LNCaP clone FGC (cell line): Measurements from ENCODE around the gene ELF4.

Experiments
- DNase-seq: peaks from one replicate; pipeline ENCODE4 v3.0.0-alpha.2; 2011; ENCODE audit warnings: low read depth
- H3K4me3 ChIP-seq: 2 replicates; pipeline ENCODE4 v1.5.1; 2011; ENCODE audit warnings: mild to moderate bottlenecking, low read depth, low read length, control low read depth
- CTCF ChIP-seq: IDR thresholded peaks from 2 replicates; pipeline ENCODE4 v1.5.1; 2012; ENCODE audit warnings: mild to moderate bottlenecking; ENCODE audit not compliant: control insufficient read depth, insufficient read depth; ENCODE audit errors: extremely low read depth

The ELF4 gene

DNA sequence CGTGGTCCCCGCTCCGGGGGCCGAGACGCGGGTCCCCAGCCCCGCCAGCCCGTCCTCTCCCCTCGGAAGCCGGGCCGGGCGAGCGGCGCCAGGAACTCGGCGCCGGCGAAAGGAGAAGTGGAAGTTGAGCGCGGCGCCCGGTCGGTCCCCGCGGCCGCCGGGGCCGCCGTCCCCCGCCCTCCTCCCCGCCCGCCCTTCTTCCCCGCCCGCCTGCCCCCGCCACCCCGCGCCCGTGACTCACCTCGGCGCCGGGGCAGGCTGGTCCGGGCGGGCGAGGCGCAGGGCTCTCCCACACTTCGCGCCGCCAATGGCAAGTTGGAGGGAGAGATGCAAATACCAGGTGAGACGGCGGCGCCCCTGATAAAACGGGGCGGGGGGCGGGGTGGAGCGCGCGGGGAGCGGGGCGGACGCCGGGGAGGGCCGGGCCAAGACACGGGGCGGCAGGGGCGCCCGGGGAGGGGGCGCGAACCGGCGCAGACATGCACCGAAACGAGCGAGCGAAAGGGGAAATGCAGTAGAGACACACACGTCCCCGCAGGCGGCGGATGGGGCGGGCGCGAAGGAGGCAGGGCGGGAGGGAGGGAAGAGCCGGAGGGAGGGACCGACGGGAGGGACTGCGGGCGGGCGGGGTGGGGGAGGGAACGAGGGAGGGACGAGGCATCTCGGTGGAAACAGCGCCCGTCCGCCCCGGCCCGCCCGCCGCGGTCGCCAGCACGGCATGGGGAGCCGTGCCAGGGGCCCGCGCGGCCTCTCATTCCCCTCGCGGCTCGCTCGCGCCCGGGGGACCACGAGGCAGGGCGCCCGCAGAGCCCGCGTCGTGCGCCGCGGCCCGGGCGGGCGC lies at the start of gene ELF4:
Gene ELF4 (minus strand): TSS at position 119 of the 841 bp plus-strand sequence. CDS start 29,167 bp downstream, outside the sequence.
- TF ChIP-seq CTCF = no peak
- no peak for DNase-seq
- H3K4me3 ChIP-seq = peak within 1 kb of the TSS; percentile 48

DNA sequence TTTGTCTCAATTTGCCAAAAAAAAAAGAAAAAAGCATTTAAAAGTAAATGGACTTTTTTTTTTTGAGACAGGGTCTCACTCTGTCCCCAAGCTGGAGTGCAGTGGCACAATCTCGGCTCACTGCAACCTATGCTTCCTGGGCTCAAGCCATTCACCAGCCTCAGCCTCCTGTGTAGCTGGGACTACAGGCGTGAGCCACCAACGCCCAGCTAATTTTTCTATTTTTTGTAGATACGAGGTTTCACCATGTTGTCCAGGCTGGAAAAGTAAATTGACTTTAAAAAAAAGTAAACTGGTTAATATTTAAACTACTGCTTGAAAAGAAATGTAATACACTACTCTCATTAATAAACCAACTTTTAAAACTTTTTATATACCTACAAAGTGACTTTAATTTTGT lies 49.5 kb upstream of the ELF4 start:
- no peak overlapping the region for H3K4me3 ChIP-seq
- DNase-seq = no peak
- TF ChIP-seq CTCF = no peak

DNA sequence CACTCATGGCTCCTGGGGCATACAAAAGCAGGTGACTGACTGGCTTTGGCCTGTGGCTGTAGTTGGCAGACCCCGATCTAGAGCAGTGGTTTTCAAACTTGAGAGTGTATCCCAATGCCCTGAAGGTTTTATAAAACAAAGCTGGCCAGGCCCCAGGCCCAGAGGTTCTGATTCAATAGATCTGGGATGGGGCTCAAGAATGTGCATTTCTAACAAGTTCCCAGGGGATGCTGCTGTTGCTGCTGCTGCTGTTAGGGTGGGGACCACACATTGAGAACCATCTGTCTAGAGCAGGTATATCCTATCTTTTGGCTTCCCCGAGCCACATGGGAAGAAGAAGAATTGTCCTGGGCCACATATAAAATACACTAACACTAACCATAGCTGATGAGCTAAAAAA lies 48.0 kb upstream of the ELF4 start:
- DNase-seq = no peak
- TF ChIP-seq CTCF = no peak
- no peak overlapping the region for H3K4me3 ChIP-seq

DNA sequence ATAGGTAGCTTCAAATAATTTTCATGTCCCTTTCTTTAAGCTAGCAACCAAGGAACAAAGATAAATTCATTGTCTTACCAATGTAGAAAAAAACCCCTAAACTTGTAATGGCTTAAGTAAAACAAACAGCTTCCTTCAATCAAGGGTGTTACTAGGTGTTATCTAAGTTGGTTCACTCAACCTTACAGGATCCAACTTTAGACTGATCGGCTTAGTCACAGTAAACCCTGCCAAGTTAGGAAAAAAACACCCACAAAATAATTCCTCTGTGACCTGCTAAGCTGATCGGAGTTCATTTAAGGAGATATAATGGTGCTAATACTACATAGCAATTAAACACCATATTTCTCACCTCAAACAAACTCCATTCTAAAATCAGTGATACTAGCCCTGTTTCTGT lies 45.3 kb upstream of the ELF4 start:
- H3K4me3 ChIP-seq = no peak overlapping the region
- TF ChIP-seq CTCF = no peak
- no peak for DNase-seq

GRCh38 chrX:130147631-130148030 lies 37.3 kb upstream of the ELF4 start:
- TF ChIP-seq CTCF = no peak
- no peak overlapping the region for H3K4me3 ChIP-seq
- DNase-seq = no peak

DNA sequence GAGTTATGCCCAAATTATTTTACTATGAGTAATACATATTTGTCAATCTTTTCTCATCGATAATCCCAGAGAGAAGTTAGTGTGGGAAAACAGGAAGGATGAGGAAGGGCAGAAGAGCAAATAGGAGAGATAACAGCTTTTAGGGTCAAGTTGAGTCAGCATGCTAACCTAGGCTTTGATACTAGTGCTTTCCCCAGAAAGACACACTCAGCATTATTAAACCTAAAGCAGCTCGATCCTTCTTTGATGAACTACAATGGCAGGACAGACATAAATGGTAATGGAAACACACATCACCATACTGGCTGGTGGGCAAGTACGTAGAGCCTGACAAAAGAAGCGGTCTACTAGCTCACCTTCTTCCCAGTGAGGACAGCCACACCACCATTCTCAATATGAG lies 34.8 kb upstream of the ELF4 start:
- H3K4me3 ChIP-seq = no peak overlapping the region
- no peak for TF ChIP-seq CTCF
- DNase-seq = no peak

- no peak overlapping the region for H3K4me3 ChIP-seq
- 0 out of 2 replicates have a peak, but pooled peaks have one; percentile 14 for TF ChIP-seq CTCF
- DNase-seq = no peak
Observed at GRCh38 chrX:130144509-130144908, 34.2 kb upstream of the ELF4 start.
